Measurements from ENCODE around the gene KLHL42.

The KLHL42 gene

DNA sequence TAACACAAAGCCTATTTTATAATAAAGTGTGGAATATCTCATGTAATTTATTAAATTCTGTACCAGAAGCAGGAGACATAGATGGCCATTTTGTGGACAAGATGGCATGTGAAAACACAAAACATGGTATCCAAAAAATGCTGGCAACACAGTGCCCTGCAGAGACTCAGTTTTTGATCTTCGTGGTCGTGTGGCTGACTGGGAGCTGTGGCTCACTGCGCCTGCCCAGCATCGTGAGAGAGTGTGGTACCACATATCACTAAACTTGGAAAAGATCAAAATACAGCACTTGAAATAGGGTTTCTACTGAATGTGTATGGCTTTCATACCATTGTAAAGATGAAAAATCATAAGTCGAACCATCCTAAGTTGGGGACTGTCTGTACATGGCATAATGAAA is 43.0 kb downstream of the KLHL42 start:
- Histone ChIP-seq H3K79me2 (no peaks in the 10 kb centered on the region), H2AFZ (no peak overlapping the region), H3K4me3 (ENCODE audit: low read depth, low read length) (no peak overlapping the region), H3K4me2 (ENCODE audit: low read length) (no peak overlapping the region), H3K27ac (no peak overlapping the region), H3K9ac (no peak overlapping the region), H3K36me3 (ENCODE audit: control insufficient read depth, insufficient read depth, low read length) (no peaks in the 10 kb centered on the region), H3K27me3 (ENCODE audit: control insufficient read depth, insufficient read depth, low read length) (no peaks in the 10 kb centered on the region), H3K4me1 (peaks cover 3% of the 10 kb centered on the region), H3K9me3 (ENCODE audit: control insufficient read depth, low read length) (no peaks in the 10 kb centered on the region)
- no peak for TF ChIP-seq CTCF (IDR thresholded peaks at IDR 0.05)

DNA sequence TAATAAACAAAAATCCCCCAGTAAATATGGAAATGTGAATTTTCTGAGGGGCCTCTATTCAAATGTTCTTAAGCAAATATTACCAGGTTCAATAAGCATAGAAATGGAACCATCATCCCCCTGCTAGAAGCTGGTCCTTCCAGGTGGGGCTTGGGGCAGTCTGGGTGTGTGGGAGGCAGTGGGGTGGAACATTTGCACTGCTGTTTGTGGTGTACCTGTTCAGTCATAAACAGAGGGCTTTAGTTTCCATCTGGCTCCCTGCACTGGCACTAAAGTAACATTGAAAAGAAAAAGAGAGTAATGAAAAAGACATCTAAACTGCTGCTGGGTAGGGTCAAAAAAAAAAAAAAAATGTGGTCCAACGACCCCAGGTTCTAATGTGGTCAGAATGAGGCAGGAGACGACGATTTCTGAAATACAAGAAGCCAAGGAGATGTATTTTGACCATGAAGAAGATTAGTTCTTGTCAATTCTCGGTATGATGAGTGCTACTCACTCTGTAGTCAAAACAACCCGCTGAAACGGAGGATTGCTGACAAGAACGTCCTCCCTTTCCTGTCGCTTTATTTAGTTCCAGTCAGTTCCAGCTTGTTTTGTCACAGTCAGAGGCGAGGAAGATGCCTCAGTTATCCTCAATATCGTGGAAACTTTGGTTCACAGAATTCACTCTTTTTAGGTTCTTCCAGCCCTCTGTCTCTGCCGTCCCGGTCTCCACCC is 44.3 kb downstream of the KLHL42 start:
- Histone ChIP-seq H3K9me3 (ENCODE audit: control insufficient read depth, low read length) (no peaks in the 10 kb centered on the region), H3K4me2 (ENCODE audit: low read length) (peak overlapping the region; percentile 2), H3K79me2 (no peaks in the 10 kb centered on the region), H3K36me3 (ENCODE audit: control insufficient read depth, insufficient read depth, low read length) (no peaks in the 10 kb centered on the region), H3K9ac (no peak overlapping the region), H3K4me1 (peaks cover 3% of the 10 kb centered on the region), H2AFZ (peak overlapping the region; percentile 77), H3K27me3 (ENCODE audit: control insufficient read depth, insufficient read depth, low read length) (no peaks in the 10 kb centered on the region), H3K27ac (no peak overlapping the region), H3K4me3 (ENCODE audit: low read depth, low read length) (no peak overlapping the region)
- TF ChIP-seq CTCF (IDR thresholded peaks at IDR 0.05) = no peak

DNA sequence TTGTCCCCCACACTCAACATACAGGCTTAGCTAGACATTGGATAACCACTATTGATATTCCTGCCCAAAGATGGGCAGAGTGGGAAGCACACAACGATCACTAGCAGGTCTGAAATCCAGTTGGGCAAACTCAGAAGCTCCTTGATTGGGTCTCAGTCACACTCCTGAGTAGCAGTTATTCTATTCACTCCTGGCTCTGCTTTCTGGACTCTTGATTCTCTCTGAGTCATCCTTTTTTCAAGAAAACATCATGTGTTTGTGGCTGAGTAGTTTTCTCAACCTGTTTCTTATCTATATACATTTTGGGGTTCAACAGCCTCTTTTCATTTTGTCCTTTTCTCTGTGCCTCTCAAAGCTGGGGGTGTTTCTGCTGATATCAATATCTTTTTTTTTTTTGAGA is 46.0 kb downstream of the KLHL42 start:
- no peak overlapping the region for H3K4me2 ChIP-seq (ENCODE audit: low read length)
- H3K9ac ChIP-seq = no peak overlapping the region
- no peaks in the 10 kb centered on the region for H3K36me3 ChIP-seq (ENCODE audit: control insufficient read depth, insufficient read depth, low read length)
- no peak overlapping the region for H3K27ac ChIP-seq
- no peaks in the 10 kb centered on the region for H3K79me2 ChIP-seq
- H3K4me1 ChIP-seq = peaks cover 3% of the 10 kb centered on the region
- no peaks in the 10 kb centered on the region for H3K9me3 ChIP-seq (ENCODE audit: control insufficient read depth, low read length)
- TF ChIP-seq CTCF (IDR thresholded peaks at IDR 0.05) = no peak
- H2AFZ ChIP-seq = no peak overlapping the region
- H3K4me3 ChIP-seq (ENCODE audit: low read depth, low read length) = no peak overlapping the region
- no peaks in the 10 kb centered on the region for H3K27me3 ChIP-seq (ENCODE audit: control insufficient read depth, insufficient read depth, low read length)

DNA sequence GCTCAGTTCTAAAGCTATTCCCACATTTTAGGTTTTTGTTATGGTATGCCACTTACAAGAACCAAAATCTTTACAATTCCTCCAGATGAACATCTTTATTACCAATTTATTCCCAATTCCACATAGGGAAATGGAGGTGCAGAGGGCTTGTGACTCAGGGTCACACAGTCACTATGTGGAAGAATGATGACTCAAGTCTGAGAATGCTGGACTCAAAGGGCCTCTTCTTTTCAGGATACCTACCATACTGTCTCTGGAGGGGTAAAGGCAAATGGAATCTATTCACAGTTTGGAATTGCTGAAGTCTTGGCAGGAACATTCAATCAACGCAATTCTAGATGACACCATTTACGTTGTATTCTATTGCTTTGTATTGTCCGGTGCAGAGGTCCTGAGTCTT is 48.2 kb downstream of the KLHL42 start:
- Histone ChIP-seq H3K36me3 (ENCODE audit: control insufficient read depth, insufficient read depth, low read length) (no peaks in the 10 kb centered on the region), H3K79me2 (no peaks in the 10 kb centered on the region), H2AFZ (no peak overlapping the region), H3K9ac (no peak overlapping the region), H3K4me3 (ENCODE audit: low read depth, low read length) (no peak overlapping the region), H3K27ac (no peak overlapping the region), H3K4me1 (peaks cover 3% of the 10 kb centered on the region), H3K9me3 (ENCODE audit: control insufficient read depth, low read length) (no peaks in the 10 kb centered on the region), H3K27me3 (ENCODE audit: control insufficient read depth, insufficient read depth, low read length) (no peaks in the 10 kb centered on the region), H3K4me2 (ENCODE audit: low read length) (no peak overlapping the region)
- TF ChIP-seq CTCF (IDR thresholded peaks at IDR 0.05) = no peak

GRCh38 chr12:27838543-27839185 is 58.6 kb downstream of the KLHL42 start:
- Histone ChIP-seq H3K4me1 (no peaks in the 10 kb centered on the region), H3K79me2 (no peaks in the 10 kb centered on the region), H2AFZ (peak overlapping the region; percentile 36), H3K27me3 (ENCODE audit: control insufficient read depth, insufficient read depth, low read length) (no peaks in the 10 kb centered on the region), H3K4me3 (ENCODE audit: low read depth, low read length) (no peak overlapping the region), H3K4me2 (ENCODE audit: low read length) (no peak overlapping the region), H3K27ac (no peak overlapping the region), H3K9me3 (ENCODE audit: control insufficient read depth, low read length) (no peaks in the 10 kb centered on the region), H3K36me3 (ENCODE audit: control insufficient read depth, insufficient read depth, low read length) (no peaks in the 10 kb centered on the region), H3K9ac (no peak overlapping the region)
- TF ChIP-seq CTCF (IDR thresholded peaks at IDR 0.05) = no peak

Measured in parathyroid adenoma (tissue), 2 donors.